GM12878 (cell line): ENCODE measurements around the gene SLC32A1. TPM values are rescaled to one million over a fixed set of nuclear protein-coding genes. Genes with fewer than 3 reads are reported as not detected.
A peak's percentile ranks its signal among the peaks of the same experiment; 100 is the strongest.

ENCODE experiments used
- ATF7 ChIP-seq: fragments of 450-650 bp; IDR thresholded peaks from 2 replicates; pipeline ENCODE4 v1.6.1; 2016; ENCODE audit warnings: low read depth, mild to moderate bottlenecking
- BACH1 ChIP-seq: fragments of 450-650 bp; IDR thresholded peaks from 2 replicates; pipeline ENCODE4 v1.6.1; 2017; ENCODE audit warnings: mild to moderate bottlenecking, borderline replicate concordance
- CREM ChIP-seq: IDR thresholded peaks from 2 replicates; pipeline ENCODE4 v1.6.1; 2014; ENCODE audit warnings: antibody characterized with exemption, low read depth
- DPF2 ChIP-seq: fragments of 450-650 bp; IDR thresholded peaks from 2 replicates; pipeline ENCODE4 v1.6.1; 2017; ENCODE audit warnings: mild to moderate bottlenecking
- GABPA ChIP-seq: IDR thresholded peaks from 2 replicates; pipeline ENCODE4 v1.6.1; 2014; ENCODE audit warnings: antibody characterized with exemption, low read depth, mild to moderate bottlenecking, inconsistent platforms
- GATAD2B ChIP-seq: fragments of 450-650 bp; conservative IDR thresholded peaks from 2 replicates; pipeline ENCODE4 v1.6.1; 2017; ENCODE audit warnings: low read depth, mild to moderate bottlenecking, moderate library complexity
- HCFC1 ChIP-seq: fragments of 150-350 bp; IDR thresholded peaks from 2 replicates; pipeline ENCODE4 v1.6.1; 2014; ENCODE audit warnings: low read length
- HDGF ChIP-seq: fragments of 450-650 bp; IDR thresholded peaks from 2 replicates; pipeline ENCODE4 v1.6.1; 2016; ENCODE audit warnings: antibody characterized with exemption
- IKZF1 ChIP-seq: fragments of 450-650 bp; conservative IDR thresholded peaks from 2 replicates; pipeline ENCODE4 v1.6.1; 2017; ENCODE audit warnings: antibody characterized with exemption, mild to moderate bottlenecking
- NFXL1 ChIP-seq: fragments of 450-650 bp; IDR thresholded peaks from 2 replicates; pipeline ENCODE4 v1.6.1; 2017; ENCODE audit warnings: antibody characterized with exemption, mild to moderate bottlenecking, borderline replicate concordance
- NR2C1 ChIP-seq: fragments of 450-650 bp; IDR thresholded peaks from 2 replicates; pipeline ENCODE4 v1.6.1; 2017; ENCODE audit warnings: antibody characterized with exemption, mild to moderate bottlenecking, moderate library complexity
- PAX5 ChIP-seq: IDR thresholded peaks from 2 replicates; pipeline ENCODE4 v1.6.1; 2011; ENCODE audit warnings: low read depth, low read length, borderline replicate concordance
- PML ChIP-seq: IDR thresholded peaks from 2 replicates; pipeline ENCODE4 v1.6.1; 2012; ENCODE audit warnings: low read length, inconsistent platforms
- POLR2A ChIP-seq: IDR thresholded peaks from 2 replicates; pipeline ENCODE4 v1.6.1; 2011; ENCODE audit warnings: low read depth, mild to moderate bottlenecking, low read length
- POLR2AphosphoS5 ChIP-seq: IDR thresholded peaks from 2 replicates; pipeline ENCODE4 v1.6.1; 2011; ENCODE audit warnings: mild to moderate bottlenecking, low read length, inconsistent platforms
- SIN3A ChIP-seq: IDR thresholded peaks from 2 replicates; pipeline ENCODE4 v1.6.1; 2012; ENCODE audit warnings: low read depth, low read length, improper control_type of control experiment
- SMARCA5 ChIP-seq: fragments of 450-650 bp; IDR thresholded peaks from 2 replicates; pipeline ENCODE4 v1.6.1; 2017; ENCODE audit warnings: mild to moderate bottlenecking
- ZBTB40 ChIP-seq: fragments of 450-650 bp; IDR thresholded peaks from 2 replicates; pipeline ENCODE4 v1.6.1; 2016; ENCODE audit warnings: mild to moderate bottlenecking, moderate library complexity, borderline replicate concordance
- ZNF687 ChIP-seq: fragments of 450-650 bp; IDR thresholded peaks from 2 replicates; pipeline ENCODE4 v1.6.1; 2017; ENCODE audit warnings: mild to moderate bottlenecking, moderate library complexity
- polyA plus RNA-seq, 11 experiments: library from polyadenylated mRNA; depleted of rRNA in 4 of 11; unstranded in 6 of 11; stranded (reverse) in 5 of 11; fragments of >200 nt; fragmentation: Nextera tagmentation in 4 of 11; fragmentation: Illumina TruSeq in 1 of 11; extraction: Ambion mirVana in 4 of 11; extraction: Trizol in 1 of 11; gene quantifications; 1 replicate in 1 of 11; 2 replicates in 10 of 11; pipeline versions ENCODE4 v1.2.1 to v1.2.3, GENCODE V29; 2011 to 2016; ENCODE audit warnings: inconsistent platforms in 2 of 11, missing spikeins in 2 of 11, low read depth in 1 of 11
- total RNA-seq, 4 experiments: library from RNA; depleted of rRNA in 3 of 4; stranded (reverse); fragments of >200 nt in 3 of 4; fragmentation: Illumina TruSeq in 1 of 4; extraction: Trizol in 1 of 4; gene quantifications; 2 replicates each; pipeline versions ENCODE4 v1.2.1 to v1.2.3, GENCODE V29; 2013 to 2021
- TF ChIP-seq, protein P1 (sequence below): IDR thresholded peaks from 2 replicates; pipeline ENCODE4 v1.6.1; 2011; ENCODE audit warnings: mild to moderate bottlenecking, low read depth, low read length, moderate library complexity; ENCODE audit not compliant: insufficient replicate concordance
- TF ChIP-seq, protein P2 (sequence below): IDR thresholded peaks from 2 replicates; pipeline ENCODE4 v1.6.1; 2012; ENCODE audit warnings: low read depth, low read length, improper control_type of control experiment

Gene SLC32A1
- total and polyA plus RNA-seq, 10 of the 15 experiments (the other 5 are each of a cell fraction or from before 2014, with no cell fraction given): not detected

DNA sequence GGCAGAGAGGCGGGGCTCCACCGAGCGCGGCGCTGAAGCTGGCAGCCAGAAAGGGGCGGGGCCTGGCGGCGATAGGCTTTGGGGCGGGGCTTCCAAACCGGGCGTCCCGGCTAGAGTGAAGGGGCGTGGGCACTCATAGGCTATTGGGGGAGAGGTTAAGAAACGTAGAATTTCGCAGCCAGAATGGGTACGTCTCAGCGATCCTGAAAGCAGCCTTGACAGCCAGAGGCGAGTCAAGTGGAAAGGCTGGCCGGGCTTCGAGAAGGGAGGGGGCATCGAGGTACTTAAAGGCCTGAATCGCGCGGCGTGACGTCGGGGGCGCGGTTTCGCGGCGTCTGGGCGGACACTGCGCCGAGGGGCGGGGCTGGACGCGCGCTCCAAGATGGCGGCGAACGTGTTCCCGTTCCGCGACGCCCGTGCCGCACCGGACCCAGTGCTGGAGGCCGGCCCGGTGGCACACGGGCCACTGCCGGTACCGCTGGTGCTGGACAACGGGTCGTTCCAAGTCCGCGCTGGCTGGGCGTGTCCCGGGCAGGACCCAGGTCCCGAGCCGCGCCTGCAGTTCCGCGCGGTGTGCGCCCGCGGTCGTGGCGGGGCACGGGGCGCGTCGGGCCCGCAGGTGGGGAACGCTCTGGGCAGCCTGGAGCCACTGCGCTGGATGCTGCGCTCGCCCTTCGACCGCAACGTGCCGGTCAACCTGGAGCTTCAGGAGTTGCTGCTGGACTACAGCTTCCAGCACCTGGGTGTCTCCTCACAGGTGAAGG lies 24.0 kb downstream of the SLC32A1 start, which contains the start of gene ACTR5 (continued):
- no peak for TF ChIP-seq ZBTB40
- no peak for TF ChIP-seq GABPA
- TF ChIP-seq PML: no peak
- peak; percentile 65; the same call in 1 of the 2 replicates for TF ChIP-seq POLR2AphosphoS5
- TF ChIP-seq SMARCA5: peak; percentile 83; the same call in 1 of the 2 replicates
- TF ChIP-seq GATAD2B: peak; percentile 94
- peak; percentile 72; the same call in 1 of the 2 replicates for TF ChIP-seq CREM
- TF ChIP-seq ZNF687: peak; percentile 75
- TF ChIP-seq HCFC1: no peak
- peak; percentile 79 for TF ChIP-seq PAX5
- no peak for TF ChIP-seq ATF7
- 0 out of 2 replicates have a peak, but pooled peaks have one; percentile 41 for TF ChIP-seq NFXL1
- TF ChIP-seq, protein P1, sequence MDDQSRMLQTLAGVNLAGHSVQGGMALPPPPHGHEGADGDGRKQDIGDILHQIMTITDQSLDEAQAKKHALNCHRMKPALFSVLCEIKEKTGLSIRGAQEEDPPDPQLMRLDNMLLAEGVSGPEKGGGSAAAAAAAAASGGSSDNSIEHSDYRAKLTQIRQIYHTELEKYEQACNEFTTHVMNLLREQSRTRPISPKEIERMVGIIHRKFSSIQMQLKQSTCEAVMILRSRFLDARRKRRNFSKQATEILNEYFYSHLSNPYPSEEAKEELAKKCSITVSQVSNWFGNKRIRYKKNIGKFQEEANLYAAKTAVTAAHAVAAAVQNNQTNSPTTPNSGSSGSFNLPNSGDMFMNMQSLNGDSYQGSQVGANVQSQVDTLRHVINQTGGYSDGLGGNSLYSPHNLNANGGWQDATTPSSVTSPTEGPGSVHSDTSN: no peak
- TF ChIP-seq POLR2A: peak; percentile 94
- TF ChIP-seq SIN3A: peak; percentile 29; the same call in 1 of the 2 replicates
- TF ChIP-seq HDGF: peak; percentile 57
- peak; percentile 76; the same call in 1 of the 2 replicates for TF ChIP-seq DPF2
- TF ChIP-seq NR2C1: 0 out of 2 replicates have a peak, but pooled peaks have one; percentile 26
- TF ChIP-seq, protein P2, sequence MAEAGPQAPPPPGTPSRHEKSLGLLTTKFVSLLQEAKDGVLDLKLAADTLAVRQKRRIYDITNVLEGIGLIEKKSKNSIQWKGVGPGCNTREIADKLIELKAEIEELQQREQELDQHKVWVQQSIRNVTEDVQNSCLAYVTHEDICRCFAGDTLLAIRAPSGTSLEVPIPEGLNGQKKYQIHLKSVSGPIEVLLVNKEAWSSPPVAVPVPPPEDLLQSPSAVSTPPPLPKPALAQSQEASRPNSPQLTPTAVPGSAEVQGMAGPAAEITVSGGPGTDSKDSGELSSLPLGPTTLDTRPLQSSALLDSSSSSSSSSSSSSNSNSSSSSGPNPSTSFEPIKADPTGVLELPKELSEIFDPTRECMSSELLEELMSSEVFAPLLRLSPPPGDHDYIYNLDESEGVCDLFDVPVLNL: peak; percentile 13; the same call in 1 of the 2 replicates
- peak; percentile 84 for TF ChIP-seq IKZF1
- 0 out of 2 replicates have a peak, but pooled peaks have one; percentile 70 for TF ChIP-seq BACH1
